Activated CD8-positive, alpha-beta memory T cell treated with anti-CD3 and anti-CD28 coated beads, Interleukin-2, amount 50 U/mL, for 24 hours (primary cell): ENCODE results near the gene ITGAE.

Experiments
- DNase-seq: peaks from one replicate; pipeline ENCODE4 v3.0.0-alpha.2; 2020; ENCODE audit errors: extremely low read depth

ITGAE gene

DNA sequence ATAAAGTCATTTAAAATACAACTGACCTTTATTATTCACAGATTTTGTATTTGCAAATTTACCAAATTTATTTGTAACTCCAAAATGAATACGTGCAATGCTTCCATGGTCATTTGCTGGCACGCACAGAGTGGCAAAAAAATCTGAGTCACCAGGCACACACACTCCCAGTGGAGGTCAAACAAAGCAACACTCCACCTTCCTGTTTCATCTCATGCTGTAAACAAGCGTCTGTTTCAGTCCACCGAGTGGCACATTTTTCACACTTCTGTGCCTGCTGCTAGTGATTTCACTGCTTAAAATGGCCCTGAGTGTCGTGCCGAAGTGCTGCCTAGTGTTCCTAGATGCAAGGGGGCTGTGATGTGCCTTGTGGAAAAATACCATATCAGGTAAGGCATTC, 17.8 kb upstream of the ITGAE start:
- no peak for DNase-seq

DNA sequence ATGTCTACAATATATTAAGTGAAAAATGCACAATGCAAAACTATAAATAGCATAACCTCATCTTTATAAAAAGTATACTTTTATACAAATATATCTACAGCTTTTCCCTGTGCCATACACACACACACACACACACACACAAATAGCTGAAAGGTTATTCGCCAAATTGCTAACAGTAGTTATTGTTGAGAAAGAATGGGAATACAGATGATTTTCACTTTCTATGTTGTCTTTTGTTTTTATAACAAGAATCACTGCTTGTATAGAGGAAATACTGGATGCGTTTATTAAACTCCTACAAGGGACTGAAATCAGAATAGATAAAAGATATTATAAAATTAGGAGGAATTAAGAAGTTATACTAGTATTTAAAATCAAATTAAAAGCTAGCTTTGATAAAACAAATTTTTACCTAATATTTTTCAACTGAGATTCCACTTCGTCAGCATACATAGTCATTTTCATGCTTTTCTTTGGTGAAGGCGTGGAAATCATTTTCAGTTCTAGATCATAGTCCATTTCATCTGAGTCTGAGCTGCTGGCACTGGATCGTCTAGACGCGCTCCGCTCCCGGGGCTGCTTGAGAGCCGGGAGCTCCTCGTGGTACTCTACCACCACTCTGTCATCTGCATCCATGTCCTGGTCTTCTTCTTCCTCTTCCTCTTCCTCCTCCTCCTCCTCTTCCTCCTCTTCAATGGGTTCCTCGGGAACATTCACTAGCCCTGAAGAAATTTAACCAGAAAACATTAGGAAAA, 17.0 kb upstream of the ITGAE start:
- DNase-seq, result no peak

DNA sequence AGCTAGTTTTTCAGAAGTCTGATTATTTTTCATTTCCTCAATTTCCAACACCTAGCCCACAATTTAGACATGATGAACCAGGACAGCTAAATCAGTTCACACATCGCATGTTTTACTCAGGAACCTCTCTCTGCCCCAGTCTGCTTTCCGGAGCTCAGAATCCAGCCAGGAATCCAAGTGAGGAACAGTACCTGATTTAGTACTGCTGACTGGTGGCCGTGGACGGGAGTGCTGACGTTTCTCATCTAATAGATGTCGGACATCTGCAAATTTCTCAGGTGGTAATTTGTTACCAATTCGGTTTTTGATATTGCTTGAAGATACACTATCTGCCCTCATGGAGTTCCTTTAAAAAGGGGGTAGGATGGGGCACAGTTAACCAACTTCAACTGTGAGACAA, 14.9 kb upstream of the ITGAE start:
- DNase-seq, result no peak

DNA sequence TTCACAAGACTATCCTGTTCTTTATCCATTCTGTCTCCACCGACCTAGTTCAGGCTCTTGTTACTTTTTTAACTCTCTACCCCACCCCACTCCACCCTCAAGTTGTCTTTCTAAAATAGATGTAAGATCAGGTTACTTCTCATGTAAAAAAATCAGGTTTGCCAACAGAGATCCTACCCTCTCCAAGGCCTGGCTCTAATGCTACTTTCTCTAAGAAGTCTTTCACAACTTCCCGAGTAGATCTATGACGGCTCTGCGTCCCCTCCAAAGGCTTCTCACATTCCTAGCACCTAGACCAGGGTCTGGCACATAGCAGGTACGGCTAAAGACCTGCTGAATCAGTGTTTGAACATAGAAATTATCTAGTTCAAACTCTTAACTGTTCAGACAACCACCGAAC, 14.1 kb upstream of the ITGAE start:
- DNase-seq, result no peak

DNA sequence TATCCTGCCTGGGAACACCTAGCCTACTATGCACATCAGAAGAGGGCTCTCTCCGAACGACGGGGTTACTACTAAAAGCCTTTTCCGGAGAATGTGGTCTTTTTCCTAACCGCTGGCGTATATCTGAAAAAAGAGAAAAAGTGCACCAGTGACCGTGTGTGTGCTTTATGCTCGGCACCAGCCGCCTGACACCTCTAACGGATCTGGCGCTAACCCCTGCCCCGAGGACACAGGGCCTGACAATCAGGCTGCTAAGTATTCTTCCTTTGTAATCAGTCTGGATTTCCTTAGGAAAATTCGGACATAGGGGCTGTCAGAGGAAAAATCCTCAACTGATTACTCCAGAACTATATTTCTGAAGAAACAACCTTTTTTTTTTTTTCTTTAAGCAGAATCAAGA, 13.4 kb upstream of the ITGAE start:
- no peak for DNase-seq

DNA sequence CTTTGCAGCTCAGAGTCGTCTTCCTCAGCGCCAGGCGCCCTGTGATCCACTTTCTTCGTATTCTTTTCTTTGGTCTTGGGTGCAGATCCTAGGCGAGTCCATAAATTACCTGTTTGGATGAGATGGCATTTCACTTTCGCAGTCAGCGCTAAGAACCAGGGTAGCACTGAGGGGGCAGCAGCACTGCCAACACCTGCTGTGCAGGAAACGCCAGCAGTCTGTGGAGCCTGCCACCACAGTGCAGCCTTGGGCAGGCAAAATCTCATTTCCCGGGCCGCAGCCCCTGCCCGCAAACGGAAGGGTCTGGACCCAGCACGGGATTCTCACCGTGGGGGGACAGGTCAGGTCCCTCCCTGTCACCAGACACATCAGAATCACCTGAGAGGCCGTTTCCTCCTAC, 12.2 kb upstream of the ITGAE start:
- no peak for DNase-seq

DNA sequence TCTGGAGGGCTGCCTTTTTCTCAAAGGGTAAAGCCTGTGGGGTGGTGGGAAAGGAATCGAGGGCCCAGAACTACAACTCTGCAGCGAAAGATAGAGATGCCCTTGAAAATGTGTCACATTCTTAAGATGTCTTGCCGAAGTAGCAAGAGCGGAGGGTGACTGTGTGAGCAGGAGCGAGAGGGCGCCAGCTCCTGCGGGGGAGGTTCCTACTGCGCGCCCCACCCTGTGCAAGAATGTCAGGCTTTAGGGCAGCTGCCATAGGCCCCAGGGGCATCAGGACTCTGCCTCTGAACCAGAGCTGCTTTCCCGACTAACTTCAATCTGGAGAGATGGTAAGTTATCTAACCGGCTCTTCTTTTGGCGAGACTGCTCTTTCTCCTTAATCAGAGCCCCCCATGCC, 11.8 kb upstream of the ITGAE start:
- no peak for DNase-seq

DNA sequence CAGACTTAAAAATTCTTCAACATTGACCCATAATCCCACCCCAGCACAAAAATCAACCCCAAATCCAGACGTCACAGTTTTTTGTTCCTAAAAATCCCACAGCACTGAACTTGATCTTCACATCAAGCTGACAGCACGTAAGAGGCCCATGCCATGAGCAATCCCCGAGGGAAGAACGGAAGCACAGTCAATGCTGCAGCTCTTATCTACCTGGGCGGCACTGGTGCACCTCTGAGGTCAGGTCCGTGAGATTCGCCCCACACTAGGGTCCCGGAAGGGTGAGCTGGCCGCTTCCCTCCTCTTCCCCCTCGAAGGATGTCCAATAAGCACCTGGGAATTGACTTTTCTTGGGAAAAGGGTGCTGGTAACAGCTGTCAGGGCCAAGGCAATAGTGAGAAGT, 11.3 kb upstream of the ITGAE start:
- DNase-seq, result no peak

DNA sequence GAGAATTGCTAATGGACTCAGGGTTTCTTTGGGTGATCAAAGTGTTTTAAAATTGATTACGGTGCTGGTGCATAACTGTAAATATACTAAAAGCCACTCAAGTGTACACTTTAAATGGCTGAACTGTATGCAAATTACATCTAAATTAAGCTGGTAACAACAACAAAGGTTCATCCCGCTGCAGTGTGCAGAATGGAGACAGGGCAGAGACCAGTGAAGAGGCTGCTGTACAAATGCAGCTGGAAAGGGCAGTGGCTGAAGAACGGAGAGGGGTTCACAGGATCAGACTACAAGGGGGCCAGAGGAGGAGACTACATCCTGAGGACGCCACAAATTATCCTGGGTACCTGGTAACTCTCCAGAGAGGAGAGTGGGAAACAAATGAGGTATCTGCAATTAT, 9.0 kb upstream of the ITGAE start:
- DNase-seq, result no peak

DNA sequence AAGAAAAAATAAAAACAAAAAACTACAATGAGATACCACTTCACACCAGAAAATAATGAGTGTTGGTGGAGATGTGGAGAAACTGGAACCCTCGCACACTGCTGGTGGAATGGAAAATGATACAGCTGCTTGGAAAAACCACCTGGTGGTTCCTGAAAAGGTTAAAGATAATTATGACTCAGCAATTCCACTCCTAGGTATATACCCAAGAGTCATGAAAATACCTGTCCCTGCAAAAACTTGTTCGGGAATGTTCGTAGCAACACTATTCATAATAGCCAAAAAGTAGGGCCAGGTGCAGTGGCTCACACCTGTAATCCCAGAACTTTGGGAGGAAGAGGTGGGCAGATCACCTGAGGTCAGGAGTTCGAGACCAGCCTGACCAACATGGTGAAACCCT, 8.1 kb upstream of the ITGAE start:
- no peak for DNase-seq

DNA sequence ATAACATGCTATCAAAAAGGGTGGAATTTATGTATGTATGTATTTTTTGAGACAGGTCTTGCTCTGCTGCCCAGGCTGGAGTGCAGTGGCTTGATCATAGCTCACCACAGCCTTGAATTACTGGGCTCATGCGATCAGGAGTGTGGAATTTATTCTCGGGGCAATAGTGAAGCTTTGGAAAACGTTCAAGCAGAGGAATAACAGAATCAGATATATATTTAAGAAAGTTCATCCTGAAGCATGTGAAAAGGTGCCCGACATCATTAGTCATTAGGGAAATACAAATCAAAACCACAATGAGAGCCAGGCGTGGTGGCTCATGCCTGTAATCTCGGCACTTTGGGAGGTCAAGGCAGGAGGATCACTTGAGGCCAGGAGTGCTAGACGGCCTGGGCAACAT, 7.7 kb upstream of the ITGAE start:
- DNase-seq, result no peak

DNA sequence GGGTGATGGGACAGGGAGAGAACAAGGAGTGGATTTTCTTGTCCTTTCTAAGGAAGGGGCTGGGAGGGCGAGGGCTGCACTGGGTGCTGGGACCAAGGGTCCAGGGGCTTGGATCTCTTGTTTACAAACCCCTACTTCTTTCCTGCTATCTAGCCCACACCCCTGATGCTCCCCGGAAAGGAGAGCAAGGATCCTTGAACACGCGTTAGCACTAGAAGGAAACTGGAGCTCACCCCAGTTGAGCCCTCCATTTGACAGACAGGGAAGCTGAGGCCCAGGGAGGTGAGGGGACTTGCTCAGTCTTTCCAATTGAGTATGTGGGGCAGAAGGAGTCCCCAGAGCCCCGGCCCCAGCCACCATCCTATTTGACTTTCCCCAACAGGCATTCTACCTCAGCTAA, 4.6 kb upstream of the ITGAE start:
- DNase-seq, result no peak

DNA sequence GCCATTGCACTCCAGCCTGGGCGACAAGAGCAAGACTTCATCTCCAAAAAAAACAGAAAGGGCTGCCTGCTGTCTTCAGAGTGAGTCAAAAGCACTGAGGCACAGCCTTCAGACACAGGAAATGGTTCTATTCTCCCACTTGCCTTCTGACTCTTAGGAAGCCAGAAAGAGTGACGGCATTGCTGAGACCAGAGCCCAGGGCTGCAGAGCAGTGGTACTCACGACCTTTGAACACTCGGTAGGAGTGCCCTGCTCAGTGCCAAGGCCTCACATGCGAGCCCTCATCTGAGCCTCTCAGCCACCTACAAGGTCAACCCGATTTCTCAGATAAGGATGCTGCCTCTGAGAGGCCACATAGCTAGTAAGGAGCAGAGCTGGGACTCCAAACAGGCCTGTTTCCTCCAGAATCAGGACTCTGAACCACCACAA, 3.5 kb upstream of the ITGAE start:
- DNase-seq, result no peak

DNA sequence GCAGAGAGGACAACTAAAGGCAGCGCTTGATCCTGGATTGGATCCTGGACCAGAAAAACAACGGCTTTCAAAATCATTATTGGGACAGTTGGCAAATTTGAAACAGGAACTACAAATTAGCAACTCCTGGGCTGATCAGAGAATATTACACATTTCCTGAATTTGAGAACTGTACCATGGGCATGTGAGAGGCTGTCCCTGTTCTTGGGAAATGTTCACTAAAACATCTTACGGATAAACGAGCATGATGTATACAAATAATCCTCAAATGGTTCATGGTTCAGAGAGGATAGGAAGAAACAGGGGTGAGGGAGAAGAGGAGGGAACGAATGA, 2.3 kb upstream of the ITGAE start:
- DNase-seq, result no peak

DNA sequence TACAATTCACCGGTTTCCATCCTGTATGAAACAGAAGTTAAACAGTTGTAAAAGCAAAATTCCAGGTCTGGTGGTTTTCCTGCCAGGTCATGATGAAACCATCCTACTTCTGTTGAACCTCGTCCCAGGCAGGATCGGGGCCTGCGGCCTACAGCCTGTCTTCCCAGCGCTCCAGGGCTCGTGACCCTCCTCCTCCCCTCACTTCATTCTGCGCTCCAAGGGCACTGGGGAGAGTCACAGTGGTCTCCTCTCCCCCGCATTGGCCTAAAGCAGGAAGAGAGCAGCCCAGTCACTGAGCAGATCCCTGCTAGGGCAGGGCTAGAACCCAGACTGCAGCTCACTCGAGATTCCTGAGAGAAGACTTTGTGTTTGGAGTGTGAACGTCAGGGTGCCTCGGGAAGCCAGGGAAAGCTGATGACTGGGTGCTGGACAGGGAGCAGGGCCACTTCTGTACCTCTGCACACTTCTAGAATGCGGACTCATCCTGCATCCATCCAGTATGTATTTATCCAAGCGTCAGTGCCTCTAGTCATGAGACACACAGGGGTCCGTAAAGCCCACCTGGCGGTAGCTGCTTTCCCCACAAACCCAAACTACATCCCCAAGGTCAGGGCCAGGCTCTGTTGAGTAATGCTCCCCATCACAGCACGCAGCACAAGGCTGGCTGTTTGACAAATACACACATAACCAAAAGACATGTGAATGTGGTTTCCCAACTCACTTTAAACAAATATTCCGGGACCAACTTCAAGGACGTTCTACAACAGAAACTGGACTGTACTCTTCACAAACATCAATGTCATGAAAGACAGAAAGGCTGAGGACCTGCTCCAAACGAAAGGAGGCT, 1.7 kb upstream of the ITGAE start:
- DNase-seq, result no peak

DNA sequence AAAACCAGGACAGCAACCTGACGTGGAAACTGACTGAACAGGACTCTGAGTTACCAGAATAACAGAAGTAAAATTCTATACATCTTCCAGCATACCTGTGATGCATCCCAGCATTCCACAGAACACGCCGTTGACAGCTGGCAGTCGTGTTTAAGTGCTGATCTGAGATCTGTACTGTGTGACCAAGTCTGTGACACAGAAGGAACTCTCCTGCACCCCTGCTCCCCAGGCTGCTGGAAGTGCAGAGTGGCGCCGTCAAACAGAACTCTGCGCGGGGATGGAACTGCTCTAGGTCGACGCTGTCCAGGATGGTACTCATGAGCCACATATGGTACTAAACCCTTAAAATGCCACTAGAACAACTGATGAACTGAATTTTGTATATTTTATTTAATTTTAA, 804 bp upstream of the ITGAE start:
- DNase-seq, result no peak

DNA sequence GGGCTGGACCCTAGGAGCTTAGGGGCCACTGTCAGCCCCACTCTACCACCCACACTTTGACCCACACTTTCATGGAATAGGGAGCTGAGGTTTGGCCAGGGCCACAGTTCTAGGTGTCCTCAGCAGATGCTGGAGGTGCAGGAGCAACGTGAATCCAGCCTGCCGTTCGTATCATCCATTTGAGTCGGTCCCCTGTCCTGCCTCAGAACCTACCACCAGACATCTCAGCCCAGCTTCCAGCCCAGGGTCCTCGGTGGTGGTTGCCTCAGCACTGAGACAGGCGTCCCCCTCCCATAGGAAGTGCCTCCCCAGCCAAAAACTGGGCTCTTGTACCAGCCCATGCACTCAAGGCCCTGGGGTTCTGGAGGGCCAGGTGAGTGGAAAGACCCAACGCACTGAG, 359 bp upstream of the ITGAE start:
- no peak for DNase-seq

DNA sequence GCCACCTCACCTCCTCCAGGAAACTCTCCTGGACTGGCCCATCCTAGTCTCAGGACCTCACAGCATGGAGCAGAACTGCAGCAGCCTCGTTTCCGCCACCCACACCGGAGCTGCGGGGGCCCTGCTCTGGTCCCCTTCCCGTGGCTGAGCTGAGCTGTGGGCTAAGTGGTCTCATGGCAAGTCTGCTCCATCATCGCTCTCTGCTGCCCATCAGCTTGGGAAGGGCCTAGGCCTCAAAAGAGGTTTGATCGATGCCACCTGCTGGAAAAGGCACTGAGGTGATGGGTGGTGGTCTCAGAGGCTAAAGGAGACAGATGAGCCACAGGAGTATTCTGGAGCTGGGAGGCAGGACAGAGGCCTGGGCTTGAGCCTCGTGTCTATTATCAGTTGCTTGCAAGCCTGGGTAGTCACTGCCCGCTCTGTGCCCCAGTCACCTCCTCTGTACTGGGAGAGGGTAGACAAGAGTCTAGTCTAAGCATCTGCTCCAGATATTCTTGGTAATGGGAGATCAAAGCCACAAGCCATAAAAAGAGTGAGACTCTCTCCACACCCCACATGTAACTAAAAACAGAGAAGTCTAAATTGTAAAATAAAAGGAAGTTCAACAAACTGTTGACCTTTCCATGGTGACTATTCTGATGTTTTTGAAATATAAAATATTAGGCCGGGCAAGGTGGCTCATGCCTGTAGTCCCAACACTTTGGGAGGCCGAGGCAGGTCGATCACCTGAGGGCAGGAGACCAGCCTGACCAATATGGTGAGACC, 1.6 kb downstream of the ITGAE start:
- DNase-seq, result no peak

DNA sequence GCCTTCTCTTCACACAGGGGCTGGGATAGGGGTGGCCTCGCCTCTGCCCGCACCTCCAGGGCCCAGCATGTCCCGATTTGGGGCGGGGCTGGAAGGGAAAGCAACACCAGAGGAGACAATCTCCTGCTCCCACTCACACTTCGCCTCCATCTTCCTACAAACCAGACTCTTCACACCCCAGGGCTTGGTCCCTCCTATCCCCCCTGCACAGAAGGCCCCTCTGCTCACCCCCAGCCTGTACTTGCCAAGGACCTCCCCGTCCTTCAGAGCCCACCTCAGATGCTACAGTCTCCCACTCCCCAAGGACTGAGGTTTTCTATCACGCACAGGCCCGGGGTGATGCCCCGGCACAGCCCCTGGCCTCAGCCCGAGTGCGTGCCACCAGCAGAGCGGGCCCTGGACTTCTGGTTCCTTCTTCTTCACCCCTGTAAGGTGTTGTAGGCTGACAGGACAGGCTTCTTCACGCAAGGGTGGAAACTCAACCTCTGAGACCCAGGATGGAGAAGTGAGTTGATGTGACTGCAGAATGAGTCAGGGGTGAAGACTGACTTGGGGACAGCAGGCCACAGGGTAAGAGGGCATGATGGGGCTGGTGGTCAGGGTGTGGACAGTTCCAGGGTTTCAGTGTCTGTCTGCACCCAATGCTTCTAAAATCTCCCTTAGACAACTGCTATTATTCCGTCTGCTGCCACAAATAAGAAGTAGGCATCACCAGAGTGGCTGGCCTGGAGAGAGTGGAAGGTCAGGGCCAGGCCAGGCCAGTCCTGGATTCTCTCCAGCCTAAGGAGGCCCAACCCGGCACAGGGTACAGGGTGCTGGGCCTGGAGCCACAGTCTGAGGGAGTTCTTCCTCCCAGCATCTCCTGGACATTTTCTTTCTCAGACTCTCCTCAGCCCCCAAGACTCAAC, 2.5 kb downstream of the ITGAE start:
- no peak for DNase-seq

DNA sequence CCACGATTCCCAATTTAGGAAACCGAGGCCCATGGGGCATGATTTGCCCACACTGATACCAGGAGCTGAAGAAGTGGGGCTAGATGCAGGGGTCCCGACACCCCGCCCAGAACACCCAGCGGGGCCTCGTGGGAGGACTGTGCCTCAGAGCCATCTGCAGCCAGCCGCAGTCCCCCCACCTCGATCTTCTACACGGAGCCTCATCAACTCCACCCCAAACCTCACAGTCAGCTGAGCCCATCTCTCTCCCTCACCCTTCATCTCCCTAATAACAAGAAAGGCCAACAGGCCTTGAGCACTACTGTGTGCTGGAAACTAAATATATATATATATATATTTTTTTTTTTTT, 4.2 kb downstream of the ITGAE start:
- no peak for DNase-seq

DNA sequence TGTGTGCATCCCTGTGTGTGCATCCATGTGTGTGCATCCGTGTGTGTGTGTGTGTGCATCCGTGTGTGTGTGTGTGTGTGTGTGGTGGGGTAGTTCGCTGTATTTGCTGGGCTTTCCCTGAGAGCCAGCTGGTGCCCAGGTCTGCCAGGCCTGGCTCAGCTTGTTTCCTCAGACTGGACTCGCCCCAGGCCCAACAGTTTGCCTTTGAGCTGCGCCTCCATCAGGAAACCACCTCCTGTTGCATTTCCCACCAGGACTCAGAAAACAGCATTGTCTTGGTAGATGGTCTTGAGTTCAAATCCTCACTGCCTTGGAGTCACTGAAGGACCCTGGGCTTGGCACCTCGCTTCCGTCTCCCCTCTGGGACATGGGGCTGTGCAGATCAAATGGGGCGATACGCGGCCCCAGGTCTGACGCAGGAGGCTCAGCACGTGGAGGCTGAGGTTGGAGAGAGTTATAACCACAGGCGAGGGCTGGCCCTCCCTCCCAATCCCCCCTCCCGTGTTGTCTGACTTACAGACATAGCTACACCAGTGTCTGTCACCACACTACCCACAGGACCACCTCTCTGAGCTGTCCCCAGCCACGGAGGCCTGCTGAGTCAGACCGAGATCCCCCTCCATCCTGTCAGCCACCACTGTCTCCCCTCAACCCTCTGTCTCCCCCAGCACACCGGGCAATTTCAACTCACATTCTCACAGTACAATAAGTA, 4.7 kb downstream of the ITGAE start:
- DNase-seq, result peak; percentile 80
